GM23338 (cell line): Measurements from ENCODE around the gene RPA1. TPM values are rescaled to one million over a fixed set of nuclear protein-coding genes. Genes with fewer than 3 reads are reported as not detected.

Experiments used
- ATAC-seq: fragments of 200-7000 bp; cut with Tn5 transposase; 3 replicates; pipeline ENCODE4 v1.9.1; 2020
- DNase-seq: peaks from one replicate; pipeline ENCODE4 v3.0.0-alpha.2; 2015; ENCODE audit warnings: low spot score
- H2AFZ ChIP-seq: fragments of 200-600 bp; sonication (generic); 2 replicates; pipeline ENCODE4 v1.8.0; 2016; ENCODE audit warnings: antibody characterized with exemption, mild to moderate bottlenecking, moderate library complexity
- H3F3A ChIP-seq: fragments of 200-600 bp; sonication (generic); replicated peaks from 2 replicates; pipeline ENCODE4 v1.8.0; 2017; ENCODE audit warnings: antibody characterized with exemption, mixed run types, low read depth
- H3K27ac ChIP-seq: fragments of 200-600 bp; sonication (generic); 2 replicates; pipeline ENCODE4 v1.6.1; 2016; ENCODE audit warnings: low read depth
- H3K27me3 ChIP-seq: fragments of 200-600 bp; sonication (generic); 2 replicates; pipeline ENCODE4 v1.8.0; 2016; ENCODE audit warnings: mild to moderate bottlenecking, mixed run types, moderate library complexity; ENCODE audit not compliant: insufficient read depth
- H3K36me3 ChIP-seq: fragments of 200-600 bp; sonication (generic); 2 replicates; pipeline ENCODE4 v1.8.0; 2016; ENCODE audit warnings: mild to moderate bottlenecking; ENCODE audit not compliant: insufficient read depth
- H3K4me1 ChIP-seq: fragments of 200-600 bp; sonication (generic); 2 replicates; pipeline ENCODE4 v1.8.0; 2016; ENCODE audit warnings: mild to moderate bottlenecking, moderate library complexity; ENCODE audit not compliant: insufficient read depth
- H3K4me2 ChIP-seq: fragments of 200-600 bp; sonication (generic); 2 replicates; pipeline ENCODE4 v1.7.1; 2017; ENCODE audit warnings: mixed run types
- H3K4me3 ChIP-seq: fragments of 200-600 bp; sonication (generic); 2 replicates; pipeline ENCODE4 v1.6.1; 2016; ENCODE audit warnings: mixed run types
- H3K79me2 ChIP-seq: fragments of 200-600 bp; sonication (generic); replicated peaks from 2 replicates; pipeline ENCODE4 v1.8.0; 2017; ENCODE audit warnings: mild to moderate bottlenecking; ENCODE audit not compliant: insufficient read depth
- H3K9me2 ChIP-seq: fragments of 200-600 bp; sonication (generic); 2 replicates; pipeline ENCODE4 v1.8.0; 2017; ENCODE audit not compliant: insufficient read depth
- H4K20me1 ChIP-seq: fragments of 200-600 bp; sonication (generic); replicated peaks from 2 replicates; pipeline ENCODE4 v1.8.0; 2017; ENCODE audit warnings: mild to moderate bottlenecking; ENCODE audit not compliant: insufficient read depth
- H3K27ac Mint-ChIP-seq: 2 replicates; pipeline ENCODE4 v1.8.0; 2020; ENCODE audit warnings: inconsistent platforms, mild to moderate bottlenecking, moderate library complexity, mixed read lengths
- H3K27me3 Mint-ChIP-seq: 3 replicates; pipeline ENCODE4 v1.8.0; 2022; ENCODE audit warnings: low read depth, mild to moderate bottlenecking, moderate library complexity, mixed read lengths, inconsistent platforms; ENCODE audit not compliant: insufficient read depth, poor library complexity
- H3K36me3 Mint-ChIP-seq: 3 replicates; pipeline ENCODE4 v1.8.0; 2021; ENCODE audit warnings: low read depth, mild to moderate bottlenecking, inconsistent platforms, moderate library complexity, mixed read lengths
- H3K4me1 Mint-ChIP-seq: 3 replicates; pipeline ENCODE4 v1.8.0; 2020; ENCODE audit warnings: mild to moderate bottlenecking, inconsistent platforms, mixed read lengths
- H3K4me3 Mint-ChIP-seq: 3 replicates; pipeline ENCODE4 v1.8.0; 2021; ENCODE audit warnings: moderate library complexity, mild to moderate bottlenecking, inconsistent platforms, mixed read lengths
- H3K9me3 Mint-ChIP-seq: 3 replicates; pipeline ENCODE4 v1.8.0; 2020; ENCODE audit warnings: moderate library complexity, mild to moderate bottlenecking, inconsistent platforms, mixed read lengths
- CREB1 ChIP-seq: fragments of 250-450 bp; sonication (Bioruptor Pico); IDR thresholded peaks from 2 replicates; pipeline ENCODE4 v1.5.0; 2020; ENCODE audit warnings: low read depth, mild to moderate bottlenecking, moderate library complexity
- REST ChIP-seq: IDR thresholded peaks from one replicate; pipeline ENCODE4 v1.6.1; 2018; ENCODE audit warnings: antibody characterized with exemption; ENCODE audit not compliant: unreplicated experiment
- STAT1 ChIP-seq: IDR thresholded peaks from one replicate; pipeline ENCODE4 v1.6.1; 2016; ENCODE audit warnings: antibody characterized with exemption; ENCODE audit not compliant: unreplicated experiment
- ZNF114 ChIP-seq: fragments of 250-450 bp; sonication (Bioruptor Pico); IDR thresholded peaks from 2 replicates; pipeline ENCODE4 v1.5.0; 2020; ENCODE audit warnings: mild to moderate bottlenecking, moderate library complexity
- ZNF462 ChIP-seq: fragments of 250-450 bp; sonication (Bioruptor Pico); IDR thresholded peaks from 2 replicates; pipeline ENCODE4 v1.5.0; 2020; ENCODE audit warnings: mild to moderate bottlenecking, moderate library complexity
- polyA plus RNA-seq: library from polyadenylated mRNA; unstranded; fragments of >200 nt; fragmentation: Nextera tagmentation; extraction: Ambion mirVana; gene quantifications from 2 replicates; pipeline ENCODE4 v1.2.1, GENCODE V29; 2016
- total RNA-seq: library from RNA; depleted of rRNA; stranded (reverse); fragments of >200 nt; shearing (Covaris generic); gene quantifications from 2 replicates; pipeline ENCODE4 v1.2.3, GENCODE V29; 2014
- TF ChIP-seq, protein P1 (sequence below): IDR thresholded peaks from 2 replicates; pipeline ENCODE4 v1.6.1; 2016; ENCODE audit warnings: antibody characterized with exemption

Gene RPA1
- total and polyA plus RNA-seq, 2 experiments from 2014 or later = 33.7 to 52.1 TPM

DNA sequence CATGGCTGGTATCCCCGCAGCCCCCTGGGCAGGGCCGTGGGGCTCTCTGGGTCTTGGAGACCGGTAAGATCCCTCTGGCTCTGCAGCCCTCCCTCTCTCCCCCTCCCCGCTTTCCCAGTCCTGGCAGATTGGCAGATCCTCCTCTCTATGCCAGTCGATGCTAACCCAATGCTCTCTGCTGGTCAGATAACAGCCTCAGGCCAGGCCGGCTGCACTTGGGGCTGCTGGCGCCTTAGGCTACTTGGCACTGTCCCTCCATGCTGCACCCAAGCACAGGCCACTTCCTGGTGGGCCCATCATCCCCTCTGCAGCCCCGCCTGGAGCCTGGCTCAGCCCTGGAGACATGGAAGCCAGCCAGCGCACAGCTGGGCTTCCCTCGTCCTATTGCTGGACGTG lies 113.6 kb downstream of the RPA1 start (continued):
- TF ChIP-seq ZNF462 (CRISPR knock-in tag) (no peak), ZNF114 (CRISPR knock-in tag) (no peak)

- Histone ChIP-seq H3K36me3 (no peaks in the 10 kb centered on the region), H3F3A (no peaks in the 10 kb centered on the region), H3K9me2 (no peaks in the 10 kb centered on the region), H3K4me3 (no peak overlapping the region), H3K27ac (no peak overlapping the region), H3K79me2 (no peaks in the 10 kb centered on the region), H3K27me3 (no peaks in the 10 kb centered on the region), H4K20me1 (no peaks in the 10 kb centered on the region), H3K4me2 (no peak overlapping the region), H2AFZ (no peak overlapping the region), H3K4me1 (no peaks in the 10 kb centered on the region)
- Mint-ChIP-seq H3K27me3 (peaks cover 17% of the 10 kb centered on the region), H3K4me1 (peaks cover 5% of the 10 kb centered on the region; the same call in 2 of the 3 replicates), H3K27ac (no peak overlapping the region), H3K4me3 (no peak overlapping the region), H3K36me3 (no peaks in the 10 kb centered on the region), H3K9me3 (no peaks in the 10 kb centered on the region; the same call in 1 of the 3 replicates)
- peak; percentile 19 for ATAC-seq
- DNase-seq = no peak
- TF ChIP-seq, protein P1, sequence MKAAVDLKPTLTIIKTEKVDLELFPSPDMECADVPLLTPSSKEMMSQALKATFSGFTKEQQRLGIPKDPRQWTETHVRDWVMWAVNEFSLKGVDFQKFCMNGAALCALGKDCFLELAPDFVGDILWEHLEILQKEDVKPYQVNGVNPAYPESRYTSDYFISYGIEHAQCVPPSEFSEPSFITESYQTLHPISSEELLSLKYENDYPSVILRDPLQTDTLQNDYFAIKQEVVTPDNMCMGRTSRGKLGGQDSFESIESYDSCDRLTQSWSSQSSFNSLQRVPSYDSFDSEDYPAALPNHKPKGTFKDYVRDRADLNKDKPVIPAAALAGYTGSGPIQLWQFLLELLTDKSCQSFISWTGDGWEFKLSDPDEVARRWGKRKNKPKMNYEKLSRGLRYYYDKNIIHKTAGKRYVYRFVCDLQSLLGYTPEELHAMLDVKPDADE = no peak
- TF ChIP-seq CREB1 (CRISPR knock-in tag) (no peak), REST (no peak), STAT1 (no peak)
These were observed 115.8 kb downstream of the RPA1 start for GRCh38 chr17:1945621-1946020.
